Endothelial cell of umbilical vein (primary cell): Measurements from ENCODE around the gene ZNF77. TPM values are rescaled to one million over a fixed set of nuclear protein-coding genes. Genes with fewer than 3 reads are reported as not detected.

Experiments used
- BruUV-seq: library from RNA; stranded (reverse); fragments of 400-500 nt; replicated peaks from 2 replicates; lab custom pipeline; 2021; lab: Mats Ljungman, UMichigan
- CTCF ChIA-PET: fragments of 300-600, 350-600 bp; sonication (Branson Sonifier 250); formaldehyde crosslinking; loops from one replicate; lab custom pipeline; 2021; ENCODE audit warnings: antibody characterized with exemption, inconsistent platforms; lab: Charles Lee
- POLR2A ChIA-PET: fragments of 300-600, 350-600 bp; sonication (Branson Sonifier 250); formaldehyde crosslinking; loops from one replicate; lab custom pipeline; 2021; ENCODE audit warnings: antibody characterized with exemption, inconsistent platforms; lab: Charles Lee
- DNase-seq: peaks from one replicate; pipeline ENCODE4 v3.0.0-alpha.2; 2011; ENCODE audit warnings: low read depth, low spot score
- FAIRE-seq: peaks from 2 replicates; lab custom pipeline; 2011; peaks lifted over from hg19 to GRCh38; lab: Jason Lieb, UNC
- H2AFZ ChIP-seq: 2 replicates; pipeline ENCODE4 v1.6.0; 2012; ENCODE audit warnings: low read depth, low read length, control low read depth, inconsistent platforms
- H3K27ac ChIP-seq: 2 replicates; pipeline ENCODE4 v1.5.1; 2011; ENCODE audit warnings: low read depth, mild to moderate bottlenecking, control low read depth, low read length, moderate library complexity; ENCODE audit not compliant: insufficient read depth
- H3K27me3 ChIP-seq, 2 experiments: 2 replicates each; pipeline versions ENCODE4 v1.6.0 to v1.6.1; 2011; ENCODE audit warnings: low read length in 2 of 2, mixed read lengths in 1 of 2; ENCODE audit not compliant: control insufficient read depth in 2 of 2, insufficient read depth in 2 of 2
- H3K36me3 ChIP-seq, 2 experiments: 2 replicates in 1 of 2; 3 replicates in 1 of 2; pipeline ENCODE4 v1.5.1; 2011; ENCODE audit warnings: low read length in 2 of 2, mild to moderate bottlenecking in 1 of 2, moderate library complexity in 1 of 2; ENCODE audit not compliant: control insufficient read depth in 2 of 2, insufficient read depth in 2 of 2; ENCODE audit errors: extremely low read depth in 1 of 2
- H3K4me1 ChIP-seq: 3 replicates; pipeline ENCODE4 v1.5.1; 2011; ENCODE audit warnings: mild to moderate bottlenecking, low read length; ENCODE audit not compliant: control insufficient read depth, insufficient read depth; ENCODE audit errors: extremely low read depth
- H3K4me2 ChIP-seq: 2 replicates; pipeline ENCODE4 v1.6.1; 2011; ENCODE audit warnings: low read length, control low read depth, mixed read lengths; ENCODE audit not compliant: insufficient read depth
- H3K4me3 ChIP-seq, 3 experiments: fragments of 200-600 bp in 1 of 3; sonication (generic), shearing (Covaris generic) in 1 of 3; replicated peaks in 1 of 3; 2 replicates each; pipeline ENCODE4 v1.5.1; 2011 to 2016; ENCODE audit warnings: control low read depth in 3 of 3, low read length in 3 of 3, mild to moderate bottlenecking in 2 of 3, inconsistent platforms in 1 of 3, low read depth in 1 of 3, moderate library complexity in 1 of 3; ENCODE audit not compliant: insufficient read depth in 1 of 3
- H3K79me2 ChIP-seq: 2 replicates; pipeline ENCODE4 v1.6.0; 2012; ENCODE audit warnings: low read length, inconsistent platforms; ENCODE audit not compliant: control insufficient read depth, insufficient read depth
- H3K9ac ChIP-seq: replicated peaks from 2 replicates; pipeline ENCODE3; 2011; ENCODE audit warnings: low read length, control low read depth; ENCODE audit not compliant: insufficient read depth; ENCODE audit errors: extremely low read depth
- H3K9me1 ChIP-seq: replicated peaks from 3 replicates; pipeline ENCODE4 v1.6.0; 2011; ENCODE audit warnings: mild to moderate bottlenecking, low read length; ENCODE audit not compliant: control insufficient read depth, insufficient read depth; ENCODE audit errors: extremely low read depth
- H3K9me3 ChIP-seq: replicated peaks from 2 replicates; pipeline ENCODE4 v1.5.1; 2012; ENCODE audit warnings: low read length, inconsistent platforms; ENCODE audit not compliant: control insufficient read depth, insufficient read depth
- H4K20me1 ChIP-seq: replicated peaks from 2 replicates; pipeline ENCODE3; 2011; ENCODE audit warnings: mild to moderate bottlenecking, low read length; ENCODE audit not compliant: control insufficient read depth, insufficient read depth; ENCODE audit errors: extremely low read depth
- GATA2 ChIP-seq: IDR thresholded peaks from 2 replicates; pipeline ENCODE4 v1.7.0; 2011; ENCODE audit warnings: low read depth, mild to moderate bottlenecking, moderate library complexity, mixed read lengths, low read length; ENCODE audit not compliant: insufficient read length, insufficient read depth
- JUN ChIP-seq: IDR thresholded peaks from 2 replicates; pipeline ENCODE4 v1.6.1; 2011; ENCODE audit warnings: borderline replicate concordance, low read depth; ENCODE audit not compliant: insufficient read length, insufficient read depth
- POLR2A ChIP-seq: IDR thresholded peaks from 2 replicates; pipeline ENCODE4 v1.6.1; 2012; ENCODE audit warnings: low read depth, mild to moderate bottlenecking, control low read depth, low read length
- POLR2AphosphoS5 ChIP-seq: IDR thresholded peaks from 2 replicates; pipeline ENCODE4 v1.6.1; 2012; ENCODE audit warnings: low read depth, mild to moderate bottlenecking, control low read depth, low read length, moderate library complexity; ENCODE audit not compliant: insufficient read depth
- dilution Hi-C: fragments of 300-500 bp; cut with MboI; formaldehyde crosslinking; loops from one replicate; pipeline ENCODE4 v1.15.0; 2019; ENCODE audit warnings: low sequenced_read_pairs; ENCODE audit not compliant: extremely low pct_ligation_motif_present
- intact Hi-C: fragments of 100-400 bp; cut with micrococcal nuclease; formaldehyde crosslinking; loops from one replicate; pipeline ENCODE4 v1.10.0; 2022
- polyA plus RNA-seq, 4 experiments: library from polyadenylated mRNA; depleted of rRNA in 3 of 4; stranded (reverse) in 3 of 4; unstranded in 1 of 4; fragments of >200 nt; gene quantifications; 2 replicates each; pipeline versions ENCODE4 v1.2.1 to v1.2.3, GENCODE V29; 2011 to 2012; ENCODE audit warnings: missing spikeins in 1 of 4
- total RNA-seq: library from RNA; stranded (reverse); gene quantifications from 2 replicates; pipeline ENCODE4 v1.2.3, GENCODE V29; 2021
- TF ChIP-seq, protein P1 (sequence below): IDR thresholded peaks from 2 replicates; pipeline ENCODE4 v1.6.1; 2011; ENCODE audit not compliant: insufficient read depth, insufficient read length

The ZNF77 gene
- total and polyA plus RNA-seq, 2 donors (not counting 3 experiments of a cell fraction or from before 2014, with no cell fraction given) = 5.9 to 10.2 TPM

- no peaks in the 10 kb centered on the region for H3K36me3 ChIP-seq
- H3K4me1 ChIP-seq = peaks cover 27% of the 10 kb centered on the region
- CTCF ChIA-PET = interaction anchor here (0.8 to 1.6 kb wide), 7 partner anchors 8 to 159 kb away, joined by 3 to 7 read pairs (median 4); no protein-coding TSS in a partner anchor
- no peaks in the 10 kb centered on the region for H3K9me3 ChIP-seq
- H3K79me2 ChIP-seq = no peaks in the 10 kb centered on the region
- H3K27me3 ChIP-seq = no peaks in the 10 kb centered on the region
- H4K20me1 ChIP-seq = no peaks in the 10 kb centered on the region
- no peak overlapping the region for H3K4me3 ChIP-seq
- POLR2A ChIA-PET = interaction anchor here (0.7 to 1.2 kb wide), 3 partner anchors 12 to 66 kb away, joined by 3 to 6 read pairs (median 4); no protein-coding TSS in a partner anchor
- dilution Hi-C loops (no loop called here), intact Hi-C loops (no loop called here)
- no peak overlapping the region for H3K9ac ChIP-seq
- no peaks in the 10 kb centered on the region for H3K9me1 ChIP-seq
- H3K27ac ChIP-seq = peak overlapping the region; percentile 29
- DNase-seq (no peak), FAIRE-seq (no peak)
- H2AFZ ChIP-seq = no peak overlapping the region
- no TSS peak for BruUV-seq
- no peak overlapping the region for H3K4me2 ChIP-seq
- TF ChIP-seq JUN (no peak), POLR2AphosphoS5 (no peak), GATA2 (no peak)
These were observed 25.5 kb upstream of the ZNF77 start for GRCh38 chr19:2970201-2970835.

DNA sequence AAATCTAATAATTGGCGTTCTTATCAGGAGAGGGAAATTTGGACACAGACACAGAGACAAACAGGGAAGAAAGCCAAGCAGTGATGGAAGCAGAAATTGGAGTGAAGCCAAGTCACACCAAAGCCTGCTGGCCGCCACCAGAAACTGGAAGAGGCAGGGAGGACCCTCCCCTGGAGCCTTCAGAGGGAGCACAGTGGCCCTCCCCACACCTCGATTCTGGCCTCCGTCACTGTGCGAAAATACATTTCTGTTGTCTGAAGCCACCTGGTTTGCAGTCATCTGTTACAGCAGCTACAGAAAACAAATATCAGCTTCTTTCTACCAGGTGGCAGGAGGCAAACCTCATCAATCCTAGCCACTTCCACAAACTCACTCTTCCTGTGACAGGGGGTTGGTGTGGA is 24.3 kb upstream of the ZNF77 start:
- Histone ChIP-seq H3K4me1 (peaks cover 23% of the 10 kb centered on the region), H3K79me2 (no peaks in the 10 kb centered on the region), H4K20me1 (no peaks in the 10 kb centered on the region), H3K4me3 (no peak overlapping the region), H3K36me3 (no peaks in the 10 kb centered on the region), H2AFZ (peak overlapping the region; percentile 47), H3K9ac (peak overlapping the region; percentile 36), H3K9me1 (no peaks in the 10 kb centered on the region), H3K27ac (peak overlapping the region; percentile 65), H3K9me3 (no peaks in the 10 kb centered on the region), H3K27me3 (no peaks in the 10 kb centered on the region), H3K4me2 (peak overlapping the region; percentile 3)
- CTCF ChIA-PET = interaction anchor here (0.7 to 3.3 kb wide), 8 partner anchors 17 to 160 kb away, joined by 4 to 27 read pairs (median 5); no protein-coding TSS in a partner anchor
- peak; percentile 78 for FAIRE-seq
- peak; percentile 78 for DNase-seq
- POLR2A ChIA-PET = no interaction called here
- dilution Hi-C loops = no loop called here
- no TSS peak for BruUV-seq
- no peak for TF ChIP-seq GATA2
- TF ChIP-seq JUN = no peak
- TF ChIP-seq POLR2A = no peak
- no peak for TF ChIP-seq POLR2AphosphoS5
- TF ChIP-seq, protein P1, sequence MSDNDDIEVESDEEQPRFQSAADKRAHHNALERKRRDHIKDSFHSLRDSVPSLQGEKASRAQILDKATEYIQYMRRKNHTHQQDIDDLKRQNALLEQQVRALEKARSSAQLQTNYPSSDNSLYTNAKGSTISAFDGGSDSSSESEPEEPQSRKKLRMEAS = no peak
- intact Hi-C loops = loop anchor here (2.0 kb wide), 1 partner anchor 14 kb away; no protein-coding TSS in a partner anchor
